ENCODE results near the gene EXOC6B.

- TF ChIP-seq CTCF (IDR thresholded peaks at IDR 0.05) (no peak), POLR2AphosphoS5 (IDR thresholded peaks at IDR 0.05) (no peak), POLR2A (IDR thresholded peaks at IDR 0.05) (no peak)
Observed at GRCh38 chr2:72325592-72326422, 500.0 kb downstream of the EXOC6B start.

All from prostate gland (tissue), 2 donors.